CD4-positive, alpha-beta T cell treated with Interleukin-4 for 4 hours (primary cell): ENCODE data around the gene ZNF177.
A peak's percentile ranks its signal among the peaks of the same experiment; 100 is the strongest.
"Not testable (repeated sequence)": the region's sequence is repeated elsewhere in the genome, so short reads cannot be mapped to it uniquely, and the experiment has no call there.

Source experiments
- DNase-seq: peaks from one replicate; pipeline ENCODE4 v3.0.0-alpha.2; 2020

The ZNF177 gene

DNA sequence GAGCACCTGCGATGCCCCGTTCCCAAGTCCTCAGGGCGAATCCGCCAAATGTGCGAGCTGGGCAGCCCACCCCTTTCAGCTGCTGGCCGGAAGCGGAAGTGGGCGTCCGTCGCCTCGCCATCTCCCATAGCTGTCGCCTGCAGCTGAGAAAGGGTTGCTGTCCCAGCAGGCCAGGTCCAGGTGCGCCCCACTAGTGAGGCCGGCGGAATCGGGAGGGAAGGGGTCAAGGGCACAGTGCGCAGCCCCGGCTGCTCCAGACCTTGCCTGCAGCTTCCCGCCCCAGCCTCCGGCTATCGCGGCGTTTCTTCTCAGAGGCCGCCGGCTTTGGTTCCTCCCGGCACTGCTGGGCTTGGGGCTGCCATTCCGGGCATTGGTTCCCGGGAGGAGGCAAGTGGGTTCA, at the start of gene ZNF177:
Gene ZNF177, plus strand, starts transcription at position 109 of the 400 bp plus-strand sequence. CDS start 15,299 bp downstream, outside the sequence.
- DNase-seq = no peak

DNA sequence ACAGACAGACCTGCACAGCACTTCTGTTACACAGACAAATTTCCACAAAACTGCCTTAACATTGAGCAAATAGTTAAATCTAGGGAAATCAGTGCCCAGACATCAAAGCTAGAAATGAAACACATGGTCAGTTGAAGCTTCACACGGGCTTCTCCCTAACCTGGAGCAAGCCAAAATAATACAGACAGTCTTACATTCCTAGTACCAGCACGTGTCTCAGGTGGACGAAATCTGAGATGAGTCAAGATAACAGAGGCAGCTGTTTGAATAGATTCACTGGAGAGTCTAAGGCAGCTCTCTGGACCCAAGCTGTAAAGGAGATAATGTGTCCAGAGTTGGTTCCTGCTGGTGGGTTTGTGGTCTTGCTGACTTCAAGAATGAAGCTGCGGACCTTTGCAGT, 49.1 kb upstream of the ZNF177 start:
- no peak for DNase-seq

GRCh38 chr19:9321338-9321737, 41.5 kb upstream of the ZNF177 start:
- DNase-seq = no peak

- not testable (repeated sequence) for DNase-seq
Observed at GRCh38 chr19:9321756-9322155, 41.1 kb upstream of the ZNF177 start.

GRCh38 chr19:9322201-9322600, 40.6 kb upstream of the ZNF177 start:
- DNase-seq = not testable (repeated sequence)

- DNase-seq = peak; percentile 70
Observed at GRCh38 chr19:9323557-9323918, 39.3 kb upstream of the ZNF177 start.

DNA sequence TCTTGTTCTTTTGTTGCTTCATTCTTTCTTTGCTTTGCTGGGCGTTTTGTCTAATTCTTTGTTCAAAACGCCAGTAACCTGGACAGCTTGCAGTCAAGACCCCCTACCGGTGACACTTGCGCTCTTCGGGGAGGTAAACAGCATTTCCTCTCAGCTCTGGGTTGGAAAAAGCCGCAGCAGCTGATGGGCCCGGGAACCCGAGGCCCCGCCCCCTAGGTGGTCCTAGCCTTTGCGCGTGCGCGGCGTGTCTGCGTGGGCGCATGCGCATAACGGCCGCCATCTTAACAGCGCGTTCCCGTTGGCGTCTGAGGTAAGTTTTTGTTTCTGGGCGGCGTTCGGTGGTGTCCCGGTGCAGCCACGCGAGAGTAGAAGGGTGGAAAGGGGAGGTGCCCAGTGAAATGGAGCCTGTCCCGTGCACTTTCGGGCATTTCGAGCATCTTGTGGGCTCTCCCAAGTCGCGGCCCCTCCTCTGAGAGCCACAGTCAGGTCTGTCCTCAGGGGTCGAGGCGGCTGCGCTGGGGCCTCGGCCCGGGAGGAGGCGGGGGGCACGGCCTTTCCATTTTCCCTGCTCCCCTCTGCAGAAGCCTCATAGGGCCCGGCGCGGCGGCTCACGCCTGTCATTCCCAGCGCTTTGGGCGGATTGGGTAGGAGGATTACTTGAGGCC, 38.8 kb upstream of the ZNF177 start, which contains the start of gene ZNF559:
Gene ZNF559, plus strand, starts transcription at position 261 of the 665 bp plus-strand sequence. CDS start 14,371 bp downstream, outside the sequence.
- peak; percentile 94 for DNase-seq

- DNase-seq = no peak
Observed at GRCh38 chr19:9324584-9324962, 38.2 kb upstream of the ZNF177 start.

DNA sequence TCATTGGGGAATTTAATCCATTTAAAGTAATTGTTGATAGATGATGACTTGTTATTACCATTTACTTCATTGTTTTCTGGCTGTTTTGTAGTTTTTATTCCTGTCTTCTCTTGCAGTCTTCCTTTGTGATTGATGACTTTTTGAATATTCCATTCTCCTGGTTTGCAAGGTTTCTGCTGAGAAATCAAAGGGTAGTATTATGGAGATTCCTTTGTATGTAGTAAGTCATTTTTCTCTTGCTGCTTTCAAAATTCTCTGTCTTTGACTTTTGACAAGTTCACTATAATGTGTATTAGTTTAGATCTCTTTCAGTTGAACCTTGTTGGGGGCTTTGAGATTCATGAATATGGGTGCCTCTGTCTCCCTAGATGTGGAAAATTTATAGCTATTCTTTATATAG, 32.8 kb upstream of the ZNF177 start:
- DNase-seq = no peak

GRCh38 chr19:9342610-9343304, 20.1 kb upstream of the ZNF177 start:
- no peak for DNase-seq

GRCh38 chr19:9345005-9345404, 17.8 kb upstream of the ZNF177 start:
- no peak for DNase-seq

DNA sequence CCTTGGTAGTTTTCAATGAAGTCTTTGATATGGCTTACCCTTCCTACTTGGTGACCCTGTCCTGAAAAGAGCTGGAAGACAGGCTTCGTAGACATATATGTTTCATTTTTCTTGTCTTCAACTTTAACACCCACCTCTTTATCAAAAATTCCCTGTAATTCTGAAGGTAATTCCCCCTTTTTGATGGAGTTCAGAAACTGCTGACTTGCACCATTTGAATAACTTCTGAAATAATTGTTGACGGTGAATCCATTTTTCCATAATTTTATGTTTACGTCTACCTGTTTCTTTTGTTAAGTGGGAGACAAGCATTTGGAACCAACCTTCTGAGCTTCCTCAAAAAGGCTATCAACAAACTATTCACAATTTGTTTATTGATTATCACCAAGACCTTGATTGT, 14.6 kb upstream of the ZNF177 start:
- no peak for DNase-seq

DNA sequence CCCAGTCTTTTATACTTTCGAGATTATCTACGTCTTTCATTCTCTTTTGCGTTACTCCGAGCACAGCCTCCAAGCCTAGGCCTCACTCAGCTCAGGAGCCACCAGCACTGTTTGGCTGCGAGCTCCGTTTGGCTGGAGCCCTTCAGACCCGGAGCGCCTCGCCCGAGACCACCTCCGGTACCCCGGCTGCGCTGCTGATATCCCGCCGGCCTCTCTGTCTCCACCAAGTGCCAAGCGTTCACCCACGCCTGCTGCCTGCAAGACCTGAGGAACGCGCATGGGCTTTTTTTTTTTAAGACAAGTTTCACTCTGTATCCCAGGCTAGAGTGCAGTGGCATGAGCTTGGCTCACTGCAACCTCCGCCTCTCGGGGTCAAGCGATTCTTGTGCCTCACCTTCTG, 14.1 kb upstream of the ZNF177 start:
- DNase-seq = no peak

DNA sequence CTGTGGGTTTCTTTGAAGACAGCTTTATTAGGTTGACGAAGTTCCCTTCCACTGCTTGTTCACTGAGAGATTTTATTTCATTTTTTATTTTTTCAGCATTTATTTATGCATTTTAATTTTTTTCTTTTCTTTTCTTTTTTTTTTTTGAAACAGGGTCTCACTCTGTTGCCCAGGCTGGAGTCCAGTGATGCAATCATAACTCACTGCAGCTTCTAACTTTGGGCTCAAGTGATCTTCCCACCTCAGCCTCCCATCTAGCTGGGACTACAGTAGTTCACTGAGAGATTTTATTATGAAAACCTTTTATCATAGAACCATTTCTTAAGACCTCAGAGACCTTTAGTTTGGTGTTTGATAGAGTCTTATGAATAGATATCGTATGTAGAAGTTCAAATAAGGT, 10.3 kb upstream of the ZNF177 start:
- no peak for DNase-seq

- DNase-seq = no peak
Observed at GRCh38 chr19:9353011-9353410, 9.8 kb upstream of the ZNF177 start.

DNA sequence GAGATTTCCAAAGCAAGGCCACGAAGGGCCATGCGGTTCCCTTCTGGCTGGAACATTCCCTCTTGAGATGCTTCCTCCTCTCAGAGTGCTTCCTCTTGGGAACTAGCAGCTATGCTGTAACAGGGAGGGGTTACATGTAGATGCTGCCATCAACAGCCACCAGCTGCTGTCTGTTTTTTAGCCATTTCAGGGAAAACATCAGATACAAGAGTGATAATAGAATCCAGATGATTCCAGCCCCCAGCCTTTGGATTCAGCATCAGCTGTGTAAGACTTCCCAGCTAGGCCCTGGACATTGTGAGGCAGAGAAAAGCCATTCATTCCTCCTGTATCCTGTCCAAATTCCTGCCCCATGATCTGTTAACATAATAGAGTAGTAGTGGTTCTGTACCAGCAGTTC, 8.2 kb upstream of the ZNF177 start:
- DNase-seq = no peak

DNA sequence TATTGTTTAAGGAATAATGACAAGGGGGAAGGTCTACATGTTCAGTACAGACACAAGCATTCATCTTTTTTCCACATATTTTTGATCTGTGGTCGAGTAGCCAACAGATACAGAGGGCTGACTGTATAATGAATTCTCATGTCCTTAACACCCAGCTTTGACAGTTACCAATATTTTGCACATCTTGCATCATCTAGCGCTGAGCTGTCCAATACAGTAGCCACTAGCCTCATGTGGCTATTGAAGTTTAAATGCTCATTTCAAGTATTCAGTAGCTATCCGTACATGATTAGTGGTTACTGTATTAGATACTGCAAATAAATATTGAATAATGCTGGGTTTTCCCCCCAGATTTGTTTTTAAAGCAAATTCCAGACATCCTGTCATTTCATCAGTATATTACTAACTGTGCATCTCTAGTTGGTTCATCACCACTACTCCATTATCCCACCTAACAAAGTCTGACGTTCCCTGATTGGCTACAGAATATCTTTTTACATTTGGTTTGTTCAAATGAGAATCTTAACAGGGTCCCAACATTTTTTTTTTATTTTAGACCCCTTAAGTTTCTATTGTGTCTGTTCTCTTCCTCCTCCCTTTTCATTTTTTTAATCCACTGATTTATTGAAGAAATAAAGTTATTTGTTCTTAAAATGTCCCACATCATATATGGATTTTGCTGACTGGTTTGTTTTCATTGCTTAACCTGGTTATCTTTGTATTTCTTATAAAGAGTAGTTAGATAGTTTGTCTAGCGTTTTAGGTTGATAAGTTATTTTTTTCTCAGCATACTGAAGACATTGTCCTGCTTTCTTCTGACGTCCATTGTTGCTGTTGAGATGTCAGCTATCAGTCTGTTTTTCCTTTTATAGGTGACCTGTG, 8.2 kb downstream of the ZNF177 start:
- DNase-seq = no peak

DNA sequence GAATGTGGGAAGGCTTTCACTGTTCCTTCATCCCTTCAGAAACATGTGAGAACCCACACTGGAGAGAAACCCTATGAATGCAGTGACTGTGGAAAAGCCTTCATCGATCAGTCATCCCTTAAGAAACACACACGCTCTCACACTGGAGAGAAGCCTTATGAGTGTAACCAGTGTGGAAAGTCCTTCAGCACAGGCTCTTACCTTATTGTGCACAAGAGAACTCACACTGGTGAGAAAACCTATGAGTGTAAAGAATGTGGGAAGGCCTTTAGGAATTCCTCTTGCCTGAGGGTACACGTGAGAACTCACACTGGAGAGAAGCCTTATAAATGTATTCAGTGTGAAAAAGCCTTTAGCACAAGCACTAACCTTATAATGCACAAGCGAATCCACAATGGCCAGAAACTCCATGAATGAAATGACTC, 18.6 kb downstream of the ZNF177 start:
- DNase-seq = no peak

DNA sequence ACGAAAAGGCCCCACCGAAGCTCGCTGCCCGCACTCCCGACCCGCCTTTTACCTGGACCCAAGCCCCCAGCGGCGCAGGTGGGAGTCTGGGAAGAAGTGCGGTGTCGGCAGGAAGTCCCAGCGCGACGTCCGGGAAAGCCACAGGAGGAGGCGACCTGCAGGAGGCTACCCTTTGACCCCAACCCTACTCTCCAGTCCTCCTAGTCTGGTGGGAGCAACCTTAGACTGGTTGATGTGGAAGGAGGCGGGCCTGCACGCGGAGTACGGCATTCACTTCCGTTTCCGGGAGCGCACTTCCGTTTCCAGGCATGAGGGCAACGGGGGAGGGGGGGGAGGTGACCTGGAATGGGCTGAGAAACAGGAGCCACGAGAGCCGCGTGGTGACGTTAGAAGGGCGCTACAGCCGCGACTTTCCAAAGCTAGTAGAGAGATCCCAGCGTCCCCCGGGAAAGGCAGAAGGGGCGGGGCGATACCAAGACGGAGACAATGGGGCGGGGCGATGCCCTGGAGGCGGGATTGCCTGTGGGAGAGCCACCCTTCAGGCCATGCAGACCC, 44.1 kb downstream of the ZNF177 start:
- DNase-seq = peak; percentile 10

GRCh38 chr19:9407827-9408226, 45.0 kb downstream of the ZNF177 start:
- DNase-seq = no peak

- no peak for DNase-seq
Observed at GRCh38 chr19:9413240-9413954, 50.6 kb downstream of the ZNF177 start.

DNA sequence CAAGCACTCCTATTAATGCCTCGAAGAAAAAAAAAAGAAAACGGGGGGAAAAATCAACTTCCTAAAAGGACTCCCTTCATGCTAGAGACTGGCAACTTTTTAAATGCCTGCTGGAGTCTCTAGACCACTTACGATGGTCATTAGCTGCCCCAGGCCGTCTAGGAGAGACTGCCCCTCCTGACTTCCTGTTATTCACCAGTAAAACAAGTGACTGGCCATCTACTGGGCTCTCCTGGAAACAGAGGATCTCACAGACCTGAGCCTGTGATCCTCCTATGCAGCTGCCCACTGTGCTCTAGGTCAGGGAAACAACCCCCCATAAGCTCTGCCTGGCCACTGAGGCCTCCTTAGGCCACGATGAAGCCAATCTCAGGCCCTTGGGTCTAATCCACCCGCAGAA, 65.1 kb downstream of the ZNF177 start:
- no peak for DNase-seq

DNA sequence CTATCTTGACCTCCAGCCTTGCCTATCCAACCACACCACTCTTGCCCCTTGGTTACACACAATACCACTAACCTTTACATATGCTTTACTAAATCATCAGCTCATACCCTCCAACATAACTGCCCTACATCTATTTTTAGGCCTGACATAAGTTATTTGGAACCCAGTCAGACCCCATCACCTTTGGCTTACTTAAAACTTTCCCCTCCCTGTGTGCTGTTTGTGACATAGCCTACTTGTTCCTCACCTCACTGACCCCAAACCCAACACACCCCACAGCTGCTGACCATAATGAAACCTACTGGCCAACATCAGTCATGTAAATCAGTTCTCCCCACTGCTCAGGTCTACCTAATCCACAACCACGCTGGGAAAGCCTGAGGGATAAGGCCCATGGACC, 67.6 kb downstream of the ZNF177 start:
- DNase-seq = no peak
